ENCODE data around the gene EEFSEC. TPM values are rescaled to one million over a fixed set of nuclear protein-coding genes. Genes with fewer than 3 reads are reported as not detected.

EEFSEC gene
- total RNA-seq, 1 donor from 2014 or later: 7.1 TPM

GRCh38 chr3:128201158-128201755 is 48.0 kb downstream of the EEFSEC start:
- Mint-ChIP-seq H3K4me1 (ENCODE audit: unreplicated experiment) (no peaks in the 10 kb centered on the region), H3K36me3 (ENCODE audit: low read depth, unreplicated experiment) (no peaks in the 10 kb centered on the region), H3K9me3 (ENCODE audit: unreplicated experiment) (no peaks in the 10 kb centered on the region), H3K4me3 (ENCODE audit: unreplicated experiment) (no peak overlapping the region), H3K27ac (ENCODE audit: unreplicated experiment) (no peak overlapping the region), H3K27me3 (ENCODE audit: unreplicated experiment) (no peaks in the 10 kb centered on the region)
- TF ChIP-seq CTCF (IDR thresholded peaks at IDR 0.05; ENCODE audit: unreplicated experiment): no peak
- no peak for DNase-seq (ENCODE audit: low spot score)

GRCh38 chr3:128203169-128203568 is 49.9 kb downstream of the EEFSEC start:
- Mint-ChIP-seq H3K27me3 (ENCODE audit: unreplicated experiment) (no peaks in the 10 kb centered on the region), H3K27ac (ENCODE audit: unreplicated experiment) (no peak overlapping the region), H3K36me3 (ENCODE audit: low read depth, unreplicated experiment) (no peaks in the 10 kb centered on the region), H3K9me3 (ENCODE audit: unreplicated experiment) (no peaks in the 10 kb centered on the region), H3K4me1 (ENCODE audit: unreplicated experiment) (peaks cover 10% of the 10 kb centered on the region), H3K4me3 (ENCODE audit: unreplicated experiment) (no peak overlapping the region)
- no peak for TF ChIP-seq CTCF (IDR thresholded peaks at IDR 0.05; ENCODE audit: unreplicated experiment)
- no peak for DNase-seq (ENCODE audit: low spot score)

GRCh38 chr3:128205558-128206145 is 52.4 kb downstream of the EEFSEC start:
- no peak for TF ChIP-seq CTCF (IDR thresholded peaks at IDR 0.05; ENCODE audit: unreplicated experiment)
- no peak for DNase-seq (ENCODE audit: low spot score)
- Mint-ChIP-seq H3K9me3 (ENCODE audit: unreplicated experiment) (no peaks in the 10 kb centered on the region), H3K27me3 (ENCODE audit: unreplicated experiment) (no peaks in the 10 kb centered on the region), H3K4me3 (ENCODE audit: unreplicated experiment) (no peak overlapping the region), H3K27ac (ENCODE audit: unreplicated experiment) (no peak overlapping the region), H3K4me1 (ENCODE audit: unreplicated experiment) (peaks cover 21% of the 10 kb centered on the region), H3K36me3 (ENCODE audit: low read depth, unreplicated experiment) (no peaks in the 10 kb centered on the region)

- no peak for TF ChIP-seq CTCF (IDR thresholded peaks at IDR 0.05; ENCODE audit: unreplicated experiment)
- Mint-ChIP-seq H3K4me1 (ENCODE audit: unreplicated experiment) (peaks cover 21% of the 10 kb centered on the region), H3K4me3 (ENCODE audit: unreplicated experiment) (no peak overlapping the region), H3K27me3 (ENCODE audit: unreplicated experiment) (no peaks in the 10 kb centered on the region), H3K27ac (ENCODE audit: unreplicated experiment) (no peak overlapping the region), H3K9me3 (ENCODE audit: unreplicated experiment) (no peaks in the 10 kb centered on the region), H3K36me3 (ENCODE audit: low read depth, unreplicated experiment) (no peaks in the 10 kb centered on the region)
- DNase-seq (ENCODE audit: low spot score): no peak
Measured at GRCh38 chr3:128207951-128208350, 54.7 kb downstream of the EEFSEC start.

GRCh38 chr3:128210711-128211110 is 57.4 kb downstream of the EEFSEC start:
- TF ChIP-seq CTCF (IDR thresholded peaks at IDR 0.05; ENCODE audit: unreplicated experiment): no peak
- Mint-ChIP-seq H3K4me3 (ENCODE audit: unreplicated experiment) (no peak overlapping the region), H3K27ac (ENCODE audit: unreplicated experiment) (no peak overlapping the region), H3K36me3 (ENCODE audit: low read depth, unreplicated experiment) (no peaks in the 10 kb centered on the region), H3K9me3 (ENCODE audit: unreplicated experiment) (no peaks in the 10 kb centered on the region), H3K27me3 (ENCODE audit: unreplicated experiment) (no peaks in the 10 kb centered on the region), H3K4me1 (ENCODE audit: unreplicated experiment) (peaks cover 21% of the 10 kb centered on the region)
- DNase-seq (ENCODE audit: low spot score): no peak
